Uterus (tissue), 4 donors: Measurements from ENCODE around the gene CLCN5. TPM values are rescaled to one million over a fixed set of nuclear protein-coding genes. Genes with fewer than 3 reads are reported as not detected.

Source experiments
- DNase-seq, 2 donors: peaks; one replicate each; pipeline ENCODE4 v3.0.0-alpha.2; 2019 to 2020
- H3K27ac ChIP-seq, 2 donors: fragments of 200-600 bp; sonication (generic); 1 replicate in 1 of 2; 2 replicates in 1 of 2; pipeline ENCODE4 v1.5.1; 2016 to 2018
- H3K27me3 ChIP-seq, 2 donors: fragments of 200-600 bp; sonication (generic); one replicate each; pipeline ENCODE4 v1.5.1; 2018 to 2019; ENCODE audit warnings: control low read depth in 1 of 2
- H3K36me3 ChIP-seq, 2 donors: fragments of 200-600 bp; sonication (generic); one replicate each; pipeline ENCODE4 v1.5.1; 2019; ENCODE audit warnings: control low read depth in 1 of 2
- H3K4me1 ChIP-seq, 2 donors: fragments of 200-600 bp; sonication (generic); one replicate each; pipeline ENCODE4 v1.5.1; 2018 to 2019; ENCODE audit warnings: control low read depth in 1 of 2
- H3K4me3 ChIP-seq, 2 donors: fragments of 200-600 bp; sonication (generic); 1 replicate in 1 of 2; 2 replicates in 1 of 2; pipeline ENCODE4 v1.5.1; 2018 to 2019; ENCODE audit warnings: mild to moderate bottlenecking in 1 of 2
- H3K9me3 ChIP-seq, 2 donors: fragments of 200-600 bp; sonication (generic); one replicate each; pipeline ENCODE4 v1.5.1; 2019; ENCODE audit warnings: control low read depth in 1 of 2
- CTCF ChIP-seq, 4 experiments: fragments of 200-600 bp in 2 of 4; fragments of 450-650 bp in 2 of 4; sonication (generic) in 2 of 4; IDR thresholded peaks; one replicate each; pipeline ENCODE4 v1.5.1; 2016 to 2019; ENCODE audit warnings: antibody characterized with exemption in 4 of 4, mild to moderate bottlenecking in 2 of 4, moderate library complexity in 1 of 4
- POLR2A ChIP-seq, 2 donors: fragments of 450-650 bp; IDR thresholded peaks; one replicate each; pipeline ENCODE4 v1.6.1; 2016; ENCODE audit warnings: antibody characterized with exemption in 2 of 2, mild to moderate bottlenecking in 1 of 2, moderate library complexity in 1 of 2
- intact Hi-C: fragments of 100-400 bp; cut with DNase I; formaldehyde crosslinking; loops from one replicate; pipeline ENCODE4 v1.15.1; 2023; ENCODE audit warnings: low total_unique reads
- total RNA-seq, 4 donors: library from RNA; depleted of rRNA in 3 of 4; stranded (reverse); fragments of >200 nt in 3 of 4; gene quantifications; one replicate each; pipeline versions ENCODE4 v1.1.0 to v1.2.4, GENCODE V29; 2014 to 2023
- donor health status: DM: yes; HTN: yes; CAD: no.

Gene CLCN5
- total RNA-seq, 4 donors from 2014 or later = 6.4 to 81.2 (median 11.0) TPM

GRCh38 chrX:49993661-49994060, 71.3 kb downstream of the CLCN5 start:
- no peaks in the 10 kb centered on the region for H3K36me3 ChIP-seq
- H3K4me1 ChIP-seq = no peaks in the 10 kb centered on the region
- no peaks in the 10 kb centered on the region for H3K9me3 ChIP-seq
- H3K27me3 ChIP-seq = no peaks in the 10 kb centered on the region
- no peak for TF ChIP-seq CTCF (IDR thresholded peaks at IDR 0.05)
- no peak overlapping the region for H3K4me3 ChIP-seq
- no peak overlapping the region for H3K27ac ChIP-seq
- intact Hi-C loops = no loop called here
- DNase-seq = no peak

GRCh38 chrX:49995107-49995731, 72.8 kb downstream of the CLCN5 start:
- TF ChIP-seq CTCF (IDR thresholded peaks at IDR 0.05) = no peak
- no peak for TF ChIP-seq POLR2A (IDR thresholded peaks at IDR 0.05)
- no peaks in the 10 kb centered on the region for H3K36me3 ChIP-seq
- no peak for DNase-seq
- H3K4me1 ChIP-seq = no peaks in the 10 kb centered on the region
- H3K27ac ChIP-seq = no peak overlapping the region
- no peaks in the 10 kb centered on the region for H3K9me3 ChIP-seq
- intact Hi-C loops = no loop called here
- no peak overlapping the region for H3K4me3 ChIP-seq
- H3K27me3 ChIP-seq = no peaks in the 10 kb centered on the region

GRCh38 chrX:49995795-49996455, 73.5 kb downstream of the CLCN5 start:
- no peak for DNase-seq
- TF ChIP-seq POLR2A (IDR thresholded peaks at IDR 0.05) = no peak
- TF ChIP-seq CTCF (IDR thresholded peaks at IDR 0.05) = no peak
- Histone ChIP-seq H3K36me3 (no peaks in the 10 kb centered on the region), H3K27ac (no peak overlapping the region), H3K27me3 (no peaks in the 10 kb centered on the region), H3K4me1 (no peaks in the 10 kb centered on the region), H3K4me3 (no peak overlapping the region), H3K9me3 (no peaks in the 10 kb centered on the region)
- intact Hi-C loops = no loop called here

- no peaks in the 10 kb centered on the region for H3K27me3 ChIP-seq
- intact Hi-C loops = no loop called here
- no peak overlapping the region for H3K27ac ChIP-seq
- no peak overlapping the region for H3K4me3 ChIP-seq
- no peaks in the 10 kb centered on the region for H3K9me3 ChIP-seq
- no peak for DNase-seq
- TF ChIP-seq CTCF (IDR thresholded peaks at IDR 0.05) = no peak
- no peak for TF ChIP-seq POLR2A (IDR thresholded peaks at IDR 0.05)
- no peaks in the 10 kb centered on the region for H3K4me1 ChIP-seq
- H3K36me3 ChIP-seq = no peaks in the 10 kb centered on the region
These were observed 74.1 kb downstream of the CLCN5 start for GRCh38 chrX:49996474-49996873.

- H3K27me3 ChIP-seq = no peaks in the 10 kb centered on the region
- intact Hi-C loops = no loop called here
These were observed 76.7 kb downstream of the CLCN5 start for GRCh38 chrX:49999087-49999486.

More at GRCh38 chrX:49999087-49999486, 76.7 kb downstream of the CLCN5 start:
- DNase-seq = no peak
- Histone ChIP-seq H3K4me3 (no peak overlapping the region), H3K36me3 (no peaks in the 10 kb centered on the region), H3K27ac (no peak overlapping the region), H3K9me3 (no peaks in the 10 kb centered on the region), H3K4me1 (no peaks in the 10 kb centered on the region)
- TF ChIP-seq POLR2A (IDR thresholded peaks at IDR 0.05) (no peak), CTCF (IDR thresholded peaks at IDR 0.05) (no peak)
